DOHH2 (cell line): ENCODE measurements around the gene PTPRN2.

ENCODE experiments used
- H3F3A ChIP-seq: fragments of 200-600 bp; sonication (generic), shearing (Covaris generic); 2 replicates; pipeline ENCODE4 v1.6.0; 2016; ENCODE audit warnings: antibody characterized with exemption, mild to moderate bottlenecking; ENCODE audit not compliant: control insufficient read depth, insufficient read depth
- H3K27ac ChIP-seq: fragments of 200-600 bp; sonication (generic); 2 replicates; pipeline ENCODE4 v1.5.1; 2014; ENCODE audit warnings: low read depth, mild to moderate bottlenecking, low read length, moderate library complexity
- H3K27me3 ChIP-seq: fragments of 200-600 bp; sonication (generic); 2 replicates; pipeline ENCODE4 v1.6.1; 2014; ENCODE audit warnings: mild to moderate bottlenecking, low read length, mixed read lengths; ENCODE audit not compliant: control insufficient read depth
- H3K36me3 ChIP-seq: fragments of 200-600 bp; sonication (generic); 2 replicates; pipeline ENCODE4 v1.6.1; 2014; ENCODE audit warnings: mild to moderate bottlenecking, low read length, moderate library complexity, mixed read lengths; ENCODE audit not compliant: control insufficient read depth
- H3K4me1 ChIP-seq: fragments of 200-600 bp; sonication (generic); 2 replicates; pipeline ENCODE4 v1.6.1; 2014; ENCODE audit warnings: mild to moderate bottlenecking, low read length, mixed read lengths; ENCODE audit not compliant: control insufficient read depth
- H3K4me2 ChIP-seq: fragments of 200-600 bp; sonication (generic); 2 replicates; pipeline ENCODE4 v1.6.0; 2014; ENCODE audit warnings: mild to moderate bottlenecking, low read length, moderate library complexity
- H3K4me3 ChIP-seq: fragments of 200-600 bp; sonication (generic); 2 replicates; pipeline ENCODE4 v1.5.1; 2014; ENCODE audit warnings: mild to moderate bottlenecking, low read length, mixed read lengths
- H3K79me2 ChIP-seq: fragments of 200-600 bp; sonication (generic); 2 replicates; pipeline ENCODE4 v1.6.1; 2014; ENCODE audit warnings: mild to moderate bottlenecking, low read length, mixed read lengths; ENCODE audit not compliant: control insufficient read depth
- H3K9me2 ChIP-seq: fragments of 200-600 bp; sonication (generic); replicated peaks from 2 replicates; pipeline ENCODE4 v1.6.1; 2014; ENCODE audit warnings: mild to moderate bottlenecking, low read length, mixed read lengths; ENCODE audit not compliant: control insufficient read depth
- H3K9me3 ChIP-seq: fragments of 200-600 bp; sonication (generic); 2 replicates; pipeline ENCODE4 v1.6.1; 2014; ENCODE audit warnings: antibody characterized with exemption, low read length, mixed read lengths; ENCODE audit not compliant: control insufficient read depth, insufficient read depth
- H4K20me1 ChIP-seq: fragments of 200-600 bp; sonication (generic); 2 replicates; pipeline ENCODE4 v1.6.0; 2014; ENCODE audit warnings: low read depth, mild to moderate bottlenecking, antibody characterized with exemption, low read length, moderate library complexity; ENCODE audit not compliant: control insufficient read depth, insufficient read depth
- EZH2phosphoT487 ChIP-seq: fragments of 200-600 bp; sonication (generic); IDR thresholded peaks from 2 replicates; pipeline ENCODE4 v1.6.1; 2017; ENCODE audit warnings: borderline replicate concordance, mild to moderate bottlenecking, antibody characterized with exemption, low read length, moderate library complexity, mixed read lengths
- TF ChIP-seq, protein P1 (sequence below): fragments of 200-600 bp; sonication (generic); IDR thresholded peaks from one replicate; pipeline ENCODE4 v1.5.1; 2014; ENCODE audit warnings: antibody characterized with exemption, mild to moderate bottlenecking, low read depth, low read length; ENCODE audit not compliant: poor library complexity, severe bottlenecking

PTPRN2 gene

DNA sequence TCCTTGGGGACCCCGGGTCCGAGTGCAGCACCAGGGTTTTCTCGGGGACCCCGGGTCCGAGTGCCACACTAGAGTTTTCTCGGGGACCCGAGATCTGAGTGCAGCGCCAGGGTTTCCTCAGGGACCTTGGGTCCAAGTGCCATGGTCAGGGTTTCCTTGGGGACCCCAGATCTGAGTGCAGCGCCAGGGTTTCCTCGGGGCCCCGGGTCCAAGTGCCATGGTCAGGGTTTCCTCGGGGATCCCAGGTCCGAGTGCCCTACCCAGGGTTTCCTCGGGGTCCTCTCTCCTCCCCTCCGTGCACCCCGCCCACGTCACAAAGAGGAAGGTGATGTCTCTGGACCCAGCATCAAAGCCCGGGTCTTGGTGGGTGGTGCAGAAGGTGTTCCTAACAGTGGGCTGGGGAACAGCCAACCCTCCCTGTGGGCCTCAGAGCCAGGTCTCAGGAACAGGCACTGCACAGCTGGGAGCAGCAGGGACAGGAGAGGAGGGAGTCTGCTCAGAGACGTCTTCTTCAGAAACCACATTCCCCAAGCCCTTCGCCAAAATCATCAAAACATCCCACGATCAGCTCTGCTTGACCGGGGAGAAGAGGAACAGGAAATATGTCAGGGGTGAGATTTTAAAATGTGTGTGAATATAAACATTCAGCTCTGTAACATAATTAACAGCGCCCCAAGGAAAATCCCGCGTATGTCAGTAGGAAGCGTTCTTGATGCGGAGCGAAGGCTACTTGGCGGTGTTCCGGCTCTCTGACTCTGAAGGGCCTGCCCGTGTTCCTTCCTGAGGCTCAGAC, 710.1 kb downstream of the PTPRN2 start:
- no peaks in the 10 kb centered on the region for H3K36me3 ChIP-seq
- H3K79me2 ChIP-seq = no peaks in the 10 kb centered on the region
- no peaks in the 10 kb centered on the region for H3K4me1 ChIP-seq
- no peak overlapping the region for H3K4me2 ChIP-seq
- no peak for TF ChIP-seq EZH2phosphoT487
- TF ChIP-seq, protein P1, sequence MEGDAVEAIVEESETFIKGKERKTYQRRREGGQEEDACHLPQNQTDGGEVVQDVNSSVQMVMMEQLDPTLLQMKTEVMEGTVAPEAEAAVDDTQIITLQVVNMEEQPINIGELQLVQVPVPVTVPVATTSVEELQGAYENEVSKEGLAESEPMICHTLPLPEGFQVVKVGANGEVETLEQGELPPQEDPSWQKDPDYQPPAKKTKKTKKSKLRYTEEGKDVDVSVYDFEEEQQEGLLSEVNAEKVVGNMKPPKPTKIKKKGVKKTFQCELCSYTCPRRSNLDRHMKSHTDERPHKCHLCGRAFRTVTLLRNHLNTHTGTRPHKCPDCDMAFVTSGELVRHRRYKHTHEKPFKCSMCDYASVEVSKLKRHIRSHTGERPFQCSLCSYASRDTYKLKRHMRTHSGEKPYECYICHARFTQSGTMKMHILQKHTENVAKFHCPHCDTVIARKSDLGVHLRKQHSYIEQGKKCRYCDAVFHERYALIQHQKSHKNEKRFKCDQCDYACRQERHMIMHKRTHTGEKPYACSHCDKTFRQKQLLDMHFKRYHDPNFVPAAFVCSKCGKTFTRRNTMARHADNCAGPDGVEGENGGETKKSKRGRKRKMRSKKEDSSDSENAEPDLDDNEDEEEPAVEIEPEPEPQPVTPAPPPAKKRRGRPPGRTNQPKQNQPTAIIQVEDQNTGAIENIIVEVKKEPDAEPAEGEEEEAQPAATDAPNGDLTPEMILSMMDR = no peak
- no peak overlapping the region for H3K27ac ChIP-seq
- H3K9me3 ChIP-seq = peaks cover 61% of the 10 kb centered on the region; the same call in 1 of the 2 replicates
- H3K4me3 ChIP-seq = no peak overlapping the region
- no peaks in the 10 kb centered on the region for H4K20me1 ChIP-seq
- no peaks in the 10 kb centered on the region for H3F3A ChIP-seq
- no peaks in the 10 kb centered on the region for H3K27me3 ChIP-seq
- H3K9me2 ChIP-seq = no peaks in the 10 kb centered on the region

DNA sequence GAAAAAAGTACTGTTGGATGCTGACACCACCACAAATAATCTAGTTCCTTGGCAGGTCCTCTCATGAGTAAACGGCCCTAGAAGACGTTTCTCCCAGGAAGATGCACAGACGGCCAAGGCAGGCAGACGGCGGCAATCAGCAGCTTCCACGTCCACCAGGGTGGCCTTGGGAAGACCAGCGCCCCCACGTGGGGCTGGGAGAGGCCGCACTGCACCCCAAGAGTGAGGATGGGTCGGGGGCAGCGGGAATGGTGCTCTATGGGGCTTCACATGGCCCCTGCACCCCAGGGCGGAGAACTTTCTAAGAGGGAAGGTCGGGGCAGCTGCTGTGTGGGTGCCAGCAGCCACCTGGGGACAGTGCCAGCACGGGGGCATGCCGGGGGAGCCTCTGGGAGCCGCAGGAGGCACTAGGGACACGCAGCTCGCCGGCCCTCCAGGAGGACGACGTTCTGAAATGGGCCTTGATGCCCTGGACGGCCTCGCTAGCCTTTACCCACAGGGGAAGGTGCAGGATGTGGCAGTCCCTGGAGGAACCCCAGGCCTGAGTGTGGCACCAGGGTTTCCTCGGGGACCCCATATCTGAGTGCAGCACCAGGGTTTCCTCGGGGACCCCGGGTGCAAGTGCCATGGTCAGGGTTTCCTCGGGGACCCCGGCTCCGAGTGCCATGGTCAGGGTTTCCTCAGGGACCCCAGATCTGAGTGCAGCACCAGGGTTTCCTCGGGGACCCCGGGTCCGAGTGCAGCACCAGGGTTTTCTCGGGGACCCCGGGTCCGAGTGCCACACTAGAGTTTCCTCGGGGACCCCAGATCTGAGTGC, 710.9 kb downstream of the PTPRN2 start:
- Histone ChIP-seq H3K4me3 (no peak overlapping the region), H4K20me1 (no peaks in the 10 kb centered on the region), H3K79me2 (no peaks in the 10 kb centered on the region), H3K9me3 (peaks cover 55% of the 10 kb centered on the region; the same call in 1 of the 2 replicates), H3K4me2 (no peak overlapping the region), H3K9me2 (no peaks in the 10 kb centered on the region), H3K4me1 (no peaks in the 10 kb centered on the region), H3F3A (no peaks in the 10 kb centered on the region), H3K27me3 (no peaks in the 10 kb centered on the region), H3K36me3 (no peaks in the 10 kb centered on the region), H3K27ac (no peak overlapping the region)
- TF ChIP-seq, protein P1 = no peak
- TF ChIP-seq EZH2phosphoT487 = no peak

DNA sequence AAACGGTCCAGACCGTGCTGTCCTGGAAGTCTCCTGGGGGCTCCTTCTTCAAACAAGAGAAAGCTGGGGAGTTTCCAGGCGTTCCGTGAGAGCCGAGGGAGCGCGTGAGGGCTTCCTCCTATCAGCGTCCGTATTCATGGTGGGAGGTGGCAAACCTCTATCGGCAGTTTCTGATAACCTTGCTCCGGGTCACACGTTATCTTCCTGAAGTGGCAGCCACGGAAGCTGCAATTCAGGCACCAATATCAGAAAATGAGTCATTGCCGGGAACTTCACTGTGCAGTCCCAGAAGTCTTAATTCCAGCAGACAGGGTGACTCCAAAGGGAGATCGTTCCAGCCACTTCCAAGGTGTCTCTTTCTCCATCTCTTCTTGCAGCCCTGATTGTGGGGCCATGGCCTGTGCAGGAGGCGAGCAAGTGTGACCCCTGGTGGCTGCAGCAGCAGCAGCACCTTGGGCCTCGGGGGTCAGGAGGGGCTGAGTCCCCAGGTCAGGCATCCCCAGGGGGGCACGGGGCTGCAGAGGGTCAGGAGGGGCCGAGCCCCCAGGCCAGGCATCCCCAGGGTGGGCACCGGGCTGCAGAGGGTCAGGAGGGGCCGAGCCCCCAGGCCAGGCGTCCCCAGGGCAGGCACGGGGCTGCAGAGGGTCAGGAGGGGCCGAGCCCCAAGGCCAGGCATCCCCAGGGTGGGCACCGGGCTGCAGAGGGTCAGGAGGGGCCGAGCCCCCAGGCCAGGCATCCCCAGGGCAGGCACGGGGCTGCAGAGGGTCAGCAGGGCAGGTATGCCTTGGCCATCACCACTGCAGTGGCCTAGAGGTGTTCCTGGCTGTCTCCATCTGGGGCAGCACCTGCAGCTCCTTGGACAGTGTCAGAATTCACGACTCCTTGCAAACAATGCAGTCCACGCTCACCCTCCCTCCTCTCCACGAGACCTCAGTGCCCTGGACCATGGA, 712.1 kb downstream of the PTPRN2 start:
- Histone ChIP-seq H3K4me2 (no peak overlapping the region), H3K36me3 (no peaks in the 10 kb centered on the region), H3K9me3 (peaks cover 44% of the 10 kb centered on the region; the same call in 1 of the 2 replicates), H4K20me1 (no peaks in the 10 kb centered on the region), H3K79me2 (no peaks in the 10 kb centered on the region), H3K27ac (no peak overlapping the region), H3K4me3 (no peak overlapping the region), H3K4me1 (no peaks in the 10 kb centered on the region), H3K27me3 (no peaks in the 10 kb centered on the region), H3F3A (no peaks in the 10 kb centered on the region), H3K9me2 (no peaks in the 10 kb centered on the region)
- TF ChIP-seq, protein P1 = peak; percentile 70
- no peak for TF ChIP-seq EZH2phosphoT487
